HepG2 (cell line): ENCODE measurements around the gene AKR1A1. TPM values are rescaled to one million over a fixed set of nuclear protein-coding genes. Genes with fewer than 3 reads are reported as not detected.

Experiments
- ATAC-seq: fragments of 200-7000 bp; cut with Tn5 transposase; 3 replicates; pipeline ENCODE4 v1.9.1; 2020; ENCODE audit warnings: mild to moderate bottlenecking, moderate library complexity
- BruUV-seq: library from RNA; stranded (reverse); fragments of 400-500 nt; replicated peaks from 2 replicates; lab custom pipeline; 2021; lab: Mats Ljungman, UMichigan
- CTCF ChIA-PET: fragments of 300-600 bp; formaldehyde crosslinking; extraction: SDS; loops from one replicate; lab custom pipeline; 2021; ENCODE audit warnings: low total read pairs, inconsistent platforms, low intra/inter-chr PET ratio; lab: Yijun Ruan, JAX
- POLR2A ChIA-PET: fragments of 350-600 bp; sonication (Branson Sonifier 250); formaldehyde crosslinking; loops from one replicate; lab custom pipeline; 2020; ENCODE audit warnings: antibody characterized with exemption, inconsistent platforms; lab: Yijun Ruan, JAX
- DNase-seq: peaks from one replicate; pipeline ENCODE4 v3.0.0-alpha.2; 2015; ENCODE audit warnings: low spot score
- FAIRE-seq: peaks from 3 replicates; lab custom pipeline; 2011; peaks lifted over from hg19 to GRCh38; lab: Jason Lieb, UNC
- H2AFZ ChIP-seq: one replicate; pipeline ENCODE4 v1.6.1; 2011; ENCODE audit warnings: low read length, inconsistent platforms
- H3K27ac ChIP-seq: fragments of 300-600 bp; 3 replicates; pipeline ENCODE4 v1.8.0; 2011; ENCODE audit warnings: mixed run types, mild to moderate bottlenecking, mixed read lengths, low read length, inconsistent platforms; ENCODE audit not compliant: insufficient read depth; ENCODE audit errors: extremely low read length
- H3K27me3 ChIP-seq, 2 experiments: fragments of 200-600 bp in 1 of 2; 2 replicates in 1 of 2; 3 replicates in 1 of 2; pipeline versions ENCODE4 v1.6.0 to v1.8.0; 2011; ENCODE audit warnings: low read length in 2 of 2, mild to moderate bottlenecking in 2 of 2, moderate library complexity in 2 of 2, inconsistent platforms in 1 of 2; ENCODE audit not compliant: insufficient read depth in 2 of 2, control insufficient read depth in 1 of 2
- H3K36me3 ChIP-seq, 2 experiments: fragments of 200-600 bp in 1 of 2; replicated peaks in 1 of 2; 2 replicates in 1 of 2; 3 replicates in 1 of 2; pipeline versions ENCODE4 v1.5.1 to v1.8.0; 2011; ENCODE audit warnings: low read length in 2 of 2, inconsistent platforms in 1 of 2; ENCODE audit not compliant: insufficient read depth in 2 of 2, control insufficient read depth in 1 of 2
- H3K4me1 ChIP-seq: 2 replicates; pipeline ENCODE4 v1.5.1; 2012; ENCODE audit warnings: low read length, inconsistent platforms; ENCODE audit not compliant: insufficient read depth
- H3K4me2 ChIP-seq: 2 replicates; pipeline ENCODE4 v1.6.0; 2011; ENCODE audit warnings: low read depth, low read length, inconsistent platforms
- H3K4me3 ChIP-seq, 3 experiments: fragments of 200-600 bp in 1 of 3; sonication (generic), shearing (Covaris generic) in 1 of 3; replicated peaks in 1 of 3; 2 replicates each; pipeline ENCODE4 v1.5.1; 2011 to 2016; ENCODE audit warnings: low read length in 3 of 3, inconsistent platforms in 2 of 3, low read depth in 2 of 3, mild to moderate bottlenecking in 2 of 3, control low read depth in 1 of 3, mixed read lengths in 1 of 3; ENCODE audit not compliant: insufficient read depth in 1 of 3
- H3K79me2 ChIP-seq: one replicate; pipeline ENCODE4 v1.6.1; 2011; ENCODE audit warnings: low read length, inconsistent platforms; ENCODE audit not compliant: insufficient read depth
- H3K9ac ChIP-seq: 2 replicates; pipeline ENCODE4 v1.6.0; 2011; ENCODE audit warnings: mild to moderate bottlenecking, low read depth, low read length, inconsistent platforms; ENCODE audit not compliant: insufficient read depth
- H3K9me3 ChIP-seq: 2 replicates; pipeline ENCODE4 v1.5.1; 2012; ENCODE audit warnings: mild to moderate bottlenecking, low read length
- H4K20me1 ChIP-seq: 2 replicates; pipeline ENCODE4 v1.6.0; 2011; ENCODE audit warnings: inconsistent platforms, mild to moderate bottlenecking, low read length, moderate library complexity; ENCODE audit not compliant: insufficient read depth
- ARNT2 ChIP-seq: sonication (generic); formaldehyde crosslinking; IDR thresholded peaks from 2 replicates; pipeline ENCODE4 v1.8.0; 2022; ENCODE audit warnings: mild to moderate bottlenecking, low read depth, missing genetic modification reagents, moderate library complexity
- CENPBD1 ChIP-seq: sonication (generic); formaldehyde crosslinking; IDR thresholded peaks from 2 replicates; pipeline ENCODE4 v1.8.0; 2022; ENCODE audit warnings: missing genetic modification reagents, low read depth, mild to moderate bottlenecking, borderline replicate concordance
- FOXC1 ChIP-seq: sonication (generic); formaldehyde crosslinking; IDR thresholded peaks from 2 replicates; pipeline ENCODE4 v1.8.0; 2022; ENCODE audit warnings: mild to moderate bottlenecking, missing genetic modification reagents, borderline replicate concordance
- HMGXB3 ChIP-seq: sonication (generic); formaldehyde crosslinking; IDR thresholded peaks from 2 replicates; pipeline ENCODE4 v1.4.0; 2020; ENCODE audit warnings: missing genetic modification reagents, borderline replicate concordance
- STAT5B ChIP-seq: sonication (generic); formaldehyde crosslinking; IDR thresholded peaks from 2 replicates; pipeline ENCODE4 v1.4.0; 2020; ENCODE audit warnings: missing genetic modification reagents
- ZNF777 ChIP-seq: sonication (generic); formaldehyde crosslinking; IDR thresholded peaks from 2 replicates; pipeline ENCODE4 v1.4.0; 2020; ENCODE audit warnings: missing genetic modification reagents
- WGBS: methylation state at CpG from one replicate; pipeline ENCODE4 v1.1.6; 2017; ENCODE audit warnings: low lambda C conversion rate; 5-methylcytosine and 5-hydroxymethylcytosine counted together
- in situ Hi-C: cut with HindIII; loops from 2 replicates; pipeline ENCODE4 v1.10.0; 2017; ENCODE audit warnings: low pct_unique_long_range_greater_than_20kb; ENCODE audit not compliant: extremely low pct_ligation_motif_present
- intact Hi-C: fragments of 100-400 bp; cut with micrococcal nuclease; formaldehyde crosslinking; loops from one replicate; pipeline ENCODE4 v1.10.0; 2022; ENCODE audit not compliant: unreplicated experiment
- polyA plus RNA-seq, 8 experiments: library from polyadenylated mRNA; depleted of rRNA in 3 of 8; stranded (reverse) in 7 of 8; unstranded in 1 of 8; fragments of >200 nt; fragmentation: Illumina TruSeq in 4 of 8; extraction: Trizol in 4 of 8; gene quantifications; 2 replicates each; pipeline versions ENCODE4 v1.2.1 to v1.2.3, GENCODE V29; 2011 to 2016; ENCODE audit warnings: low read depth in 4 of 8, missing spikeins in 1 of 8, mixed read lengths in 1 of 8; ENCODE audit not compliant: insufficient read depth in 1 of 8
- total RNA-seq, 5 experiments: library from RNA; depleted of rRNA; stranded (reverse); fragments of >200 nt; fragmentation: Illumina TruSeq; extraction: Trizol; gene quantifications; 2 replicates each; pipeline ENCODE4 v1.2.3, GENCODE V29; 2016; ENCODE audit warnings: low read depth in 1 of 5
- TF ChIP-seq, protein P1 (sequence below), 2 experiments: sonication (generic) in 1 of 2; formaldehyde crosslinking in 1 of 2; IDR thresholded peaks; 2 replicates each; pipeline versions ENCODE4 v1.5.1 to v1.6.1; 2011 to 2020; ENCODE audit warnings: borderline replicate concordance in 1 of 2, low read depth in 1 of 2, low read length in 1 of 2, mild to moderate bottlenecking in 1 of 2, missing genetic modification reagents in 1 of 2, moderate library complexity in 1 of 2
- TF ChIP-seq, protein P2 (sequence below): IDR thresholded peaks from 2 replicates; pipeline ENCODE4 v1.6.1; 2016
- TF ChIP-seq, protein P3 (sequence below): sonication (generic); formaldehyde crosslinking; IDR thresholded peaks from 2 replicates; pipeline ENCODE4 v1.4.0; 2020; ENCODE audit warnings: missing genetic modification reagents

AKR1A1 gene
- total and polyA plus RNA-seq, 2 of the 13 experiments (the other 11 are each of a cell fraction or from before 2014, with no cell fraction given): 181 to 217 TPM

DNA sequence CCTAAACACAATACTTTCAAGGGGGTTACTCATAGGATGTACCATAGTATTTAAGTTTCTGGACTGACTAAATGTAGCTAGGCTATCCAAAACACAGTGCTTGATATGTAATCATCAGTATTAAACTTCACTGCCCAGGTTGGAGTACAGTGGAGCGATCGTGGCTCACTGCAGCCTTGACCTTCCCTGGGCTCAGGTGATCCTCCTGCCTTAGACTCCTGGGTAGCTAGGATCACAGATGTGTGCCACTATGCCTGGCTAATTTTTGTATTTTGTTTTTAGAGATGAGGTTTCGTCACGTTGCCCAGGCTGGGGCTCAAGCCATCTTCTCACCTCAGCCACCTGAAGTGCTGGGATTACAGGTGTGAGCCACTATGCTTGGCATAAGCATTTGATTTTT lies 43.8 kb downstream of the AKR1A1 start:
- peaks cover 87% of the 10 kb centered on the region for H3K79me2 ChIP-seq
- ChIA-PET POLR2A (no interaction called here), CTCF (no interaction called here)
- in situ Hi-C loops: loop anchor here (25.0 kb wide), 1 partner anchor 232 kb away; no protein-coding TSS in a partner anchor
- H3K9ac ChIP-seq: no peak overlapping the region
- peaks cover 13 to 56% of the 10 kb centered on the region in 2 experiments for H3K36me3 ChIP-seq
- H3K27me3 ChIP-seq: no peaks in the 10 kb centered on the region
- WGBS: 97% methylated on average over 4 of the region's 4 CpGs
- intact Hi-C loops: no loop called here
- no peaks in the 10 kb centered on the region for H3K9me3 ChIP-seq
- H3K27ac ChIP-seq: no peak overlapping the region
- H3K4me3 ChIP-seq: no peak overlapping the region
- FAIRE-seq (no peak), ATAC-seq (peak; percentile 25; the same call in 2 of the 3 replicates), DNase-seq (no peak)
- no peak overlapping the region for H2AFZ ChIP-seq
- H4K20me1 ChIP-seq: peaks cover 9% of the 10 kb centered on the region; the same call in 1 of the 2 replicates
- BruUV-seq: no TSS peak
- no peak overlapping the region for H3K4me2 ChIP-seq
- H3K4me1 ChIP-seq: 0 out of 2 replicates have a peak, but pooled peaks cover 4% of the 10 kb centered on the region
- TF ChIP-seq, protein P1, sequence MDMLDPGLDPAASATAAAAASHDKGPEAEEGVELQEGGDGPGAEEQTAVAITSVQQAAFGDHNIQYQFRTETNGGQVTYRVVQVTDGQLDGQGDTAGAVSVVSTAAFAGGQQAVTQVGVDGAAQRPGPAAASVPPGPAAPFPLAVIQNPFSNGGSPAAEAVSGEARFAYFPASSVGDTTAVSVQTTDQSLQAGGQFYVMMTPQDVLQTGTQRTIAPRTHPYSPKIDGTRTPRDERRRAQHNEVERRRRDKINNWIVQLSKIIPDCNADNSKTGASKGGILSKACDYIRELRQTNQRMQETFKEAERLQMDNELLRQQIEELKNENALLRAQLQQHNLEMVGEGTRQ (IDR thresholded peaks at IDR 0.05; ENCODE audit: low read depth, low read length): no peak
- TF ChIP-seq, protein P1 (CRISPR knock-in tag; IDR thresholded peaks at IDR 0.05; ENCODE audit: borderline replicate concordance): no peak
- TF ChIP-seq CENPBD1 (CRISPR knock-in tag) (no peak), STAT5B (CRISPR knock-in tag) (no peak), FOXC1 (no peak), HMGXB3 (CRISPR knock-in tag) (no peak), ZNF777 (no peak), ARNT2 (no peak)
- TF ChIP-seq, protein P2, sequence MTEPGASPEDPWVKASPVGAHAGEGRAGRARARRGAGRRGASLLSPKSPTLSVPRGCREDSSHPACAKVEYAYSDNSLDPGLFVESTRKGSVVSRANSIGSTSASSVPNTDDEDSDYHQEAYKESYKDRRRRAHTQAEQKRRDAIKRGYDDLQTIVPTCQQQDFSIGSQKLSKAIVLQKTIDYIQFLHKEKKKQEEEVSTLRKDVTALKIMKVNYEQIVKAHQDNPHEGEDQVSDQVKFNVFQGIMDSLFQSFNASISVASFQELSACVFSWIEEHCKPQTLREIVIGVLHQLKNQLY (CRISPR knock-in tag): no peak
- TF ChIP-seq, protein P3, sequence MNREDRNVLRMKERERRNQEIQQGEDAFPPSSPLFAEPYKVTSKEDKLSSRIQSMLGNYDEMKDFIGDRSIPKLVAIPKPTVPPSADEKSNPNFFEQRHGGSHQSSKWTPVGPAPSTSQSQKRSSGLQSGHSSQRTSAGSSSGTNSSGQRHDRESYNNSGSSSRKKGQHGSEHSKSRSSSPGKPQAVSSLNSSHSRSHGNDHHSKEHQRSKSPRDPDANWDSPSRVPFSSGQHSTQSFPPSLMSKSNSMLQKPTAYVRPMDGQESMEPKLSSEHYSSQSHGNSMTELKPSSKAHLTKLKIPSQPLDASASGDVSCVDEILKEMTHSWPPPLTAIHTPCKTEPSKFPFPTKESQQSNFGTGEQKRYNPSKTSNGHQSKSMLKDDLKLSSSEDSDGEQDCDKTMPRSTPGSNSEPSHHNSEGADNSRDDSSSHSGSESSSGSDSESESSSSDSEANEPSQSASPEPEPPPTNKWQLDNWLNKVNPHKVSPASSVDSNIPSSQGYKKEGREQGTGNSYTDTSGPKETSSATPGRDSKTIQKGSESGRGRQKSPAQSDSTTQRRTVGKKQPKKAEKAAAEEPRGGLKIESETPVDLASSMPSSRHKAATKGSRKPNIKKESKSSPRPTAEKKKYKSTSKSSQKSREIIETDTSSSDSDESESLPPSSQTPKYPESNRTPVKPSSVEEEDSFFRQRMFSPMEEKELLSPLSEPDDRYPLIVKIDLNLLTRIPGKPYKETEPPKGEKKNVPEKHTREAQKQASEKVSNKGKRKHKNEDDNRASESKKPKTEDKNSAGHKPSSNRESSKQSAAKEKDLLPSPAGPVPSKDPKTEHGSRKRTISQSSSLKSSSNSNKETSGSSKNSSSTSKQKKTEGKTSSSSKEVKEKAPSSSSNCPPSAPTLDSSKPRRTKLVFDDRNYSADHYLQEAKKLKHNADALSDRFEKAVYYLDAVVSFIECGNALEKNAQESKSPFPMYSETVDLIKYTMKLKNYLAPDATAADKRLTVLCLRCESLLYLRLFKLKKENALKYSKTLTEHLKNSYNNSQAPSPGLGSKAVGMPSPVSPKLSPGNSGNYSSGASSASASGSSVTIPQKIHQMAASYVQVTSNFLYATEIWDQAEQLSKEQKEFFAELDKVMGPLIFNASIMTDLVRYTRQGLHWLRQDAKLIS (CRISPR knock-in tag): no peak
